HK-2 (cell line): ENCODE results near the gene BLTP2.
"Not testable (repeated sequence)": the region's sequence is repeated elsewhere in the genome, so short reads cannot be mapped to it uniquely, and the experiment has no call there.

Experiments used
- DNase-seq: peaks from one replicate; pipeline ENCODE4 v3.0.0-alpha.2; 2018; ENCODE audit not compliant: unreplicated experiment

The BLTP2 gene

GRCh38 chr17:28644787-28645575, at the start of gene BLTP2:
Gene BLTP2, minus strand, starts transcription at chr17:28645158. Its CDS starts 102 bp downstream, at chr17:28645056.
- peak; percentile 95 for DNase-seq

- no peak for DNase-seq
Measured at GRCh38 chr17:28693869-28694268, 48.9 kb upstream of the BLTP2 start.

GRCh38 chr17:28689011-28689410, 44.1 kb upstream of the BLTP2 start:
- no peak for DNase-seq

GRCh38 chr17:28688481-28688880, 43.5 kb upstream of the BLTP2 start:
- DNase-seq, result no peak

GRCh38 chr17:28686296-28686695, 41.3 kb upstream of the BLTP2 start:
- DNase-seq, result no peak

GRCh38 chr17:28685366-28685765, 40.4 kb upstream of the BLTP2 start:
- DNase-seq, result no peak

GRCh38 chr17:28684963-28685362, 40.0 kb upstream of the BLTP2 start:
- peak; percentile 38 for DNase-seq

- no peak for DNase-seq
Measured at GRCh38 chr17:28682655-28683054, 37.7 kb upstream of the BLTP2 start.

DNA sequence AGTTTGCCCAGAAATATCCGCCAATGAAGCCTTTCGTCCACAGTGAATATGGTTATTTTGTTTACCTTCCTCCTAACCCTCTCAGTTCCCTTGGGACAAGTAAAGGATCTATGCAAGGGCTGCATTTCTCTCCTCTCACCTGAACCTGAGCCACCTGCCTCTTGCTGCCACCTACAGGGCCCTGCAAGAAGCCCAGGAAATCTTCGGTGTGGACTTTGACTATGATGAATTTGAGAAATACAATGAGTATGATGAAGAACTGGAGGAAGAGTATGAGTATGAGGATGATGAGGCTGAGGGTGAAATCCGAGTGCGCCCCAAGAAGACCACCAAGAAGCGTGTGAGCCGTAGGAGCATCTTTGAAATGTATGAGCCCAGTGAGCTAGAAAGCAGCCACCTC, 31.0 kb upstream of the BLTP2 start:
- no peak for DNase-seq

DNA sequence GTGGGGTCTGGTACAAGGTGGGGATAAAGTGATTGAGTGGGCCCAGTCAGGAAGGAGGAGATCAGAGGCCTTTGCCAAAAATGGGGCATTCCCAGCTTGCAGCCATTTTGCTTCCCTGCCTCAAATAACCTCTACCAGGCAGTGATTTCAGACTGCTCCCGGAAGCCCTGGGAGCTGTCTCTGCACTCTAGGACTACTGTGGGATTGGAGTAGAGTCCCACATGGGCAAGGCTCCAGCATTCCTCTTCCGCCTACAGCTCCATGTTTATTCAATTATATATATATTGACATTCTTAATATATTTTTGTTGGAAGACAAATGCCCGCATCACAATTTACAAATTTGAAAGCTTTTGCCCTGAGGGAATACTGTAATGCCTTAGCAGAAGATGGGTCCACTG, 30.5 kb upstream of the BLTP2 start:
- DNase-seq, result no peak

- DNase-seq, result no peak
Measured at GRCh38 chr17:28669918-28670317, 25.0 kb upstream of the BLTP2 start.

GRCh38 chr17:28667870-28668269, 22.9 kb upstream of the BLTP2 start:
- DNase-seq, result no peak

GRCh38 chr17:28665994-28666393, 21.0 kb upstream of the BLTP2 start:
- no peak for DNase-seq

DNA sequence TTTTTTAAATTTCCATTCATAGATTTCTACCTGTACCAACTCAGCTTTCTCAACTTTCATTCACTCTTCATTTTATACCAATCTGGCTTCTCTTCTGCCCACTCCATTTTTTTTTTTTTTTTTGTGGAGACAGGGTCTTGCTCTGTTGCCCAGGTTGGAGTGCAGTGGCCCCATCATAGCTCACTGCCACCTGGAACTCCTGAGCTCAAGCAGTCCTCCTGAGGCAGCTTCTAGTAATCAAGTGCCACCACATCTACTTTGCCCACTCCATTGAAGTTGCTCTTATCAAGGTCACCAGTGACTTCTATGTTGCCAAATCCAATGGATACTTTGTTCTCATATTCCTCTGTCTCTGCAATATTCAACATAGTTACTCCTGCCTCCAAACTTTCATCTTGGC, 18.8 kb upstream of the BLTP2 start:
- no peak for DNase-seq

DNA sequence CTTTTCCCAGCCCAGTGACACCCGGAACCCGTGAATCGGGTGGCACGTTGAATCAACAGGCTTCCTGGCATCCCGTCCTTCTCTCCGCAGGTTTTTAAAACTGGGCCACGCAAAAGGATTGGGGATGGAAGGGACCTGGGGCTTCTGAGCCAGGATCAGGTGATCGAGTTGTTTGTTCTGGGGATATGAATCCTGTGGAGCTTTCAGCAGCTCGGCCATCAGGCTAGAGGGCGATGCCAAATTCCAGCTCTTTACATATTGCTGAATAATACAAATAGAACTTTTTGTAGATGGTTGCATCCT, 17.5 kb upstream of the BLTP2 start:
- DNase-seq, result no peak

DNA sequence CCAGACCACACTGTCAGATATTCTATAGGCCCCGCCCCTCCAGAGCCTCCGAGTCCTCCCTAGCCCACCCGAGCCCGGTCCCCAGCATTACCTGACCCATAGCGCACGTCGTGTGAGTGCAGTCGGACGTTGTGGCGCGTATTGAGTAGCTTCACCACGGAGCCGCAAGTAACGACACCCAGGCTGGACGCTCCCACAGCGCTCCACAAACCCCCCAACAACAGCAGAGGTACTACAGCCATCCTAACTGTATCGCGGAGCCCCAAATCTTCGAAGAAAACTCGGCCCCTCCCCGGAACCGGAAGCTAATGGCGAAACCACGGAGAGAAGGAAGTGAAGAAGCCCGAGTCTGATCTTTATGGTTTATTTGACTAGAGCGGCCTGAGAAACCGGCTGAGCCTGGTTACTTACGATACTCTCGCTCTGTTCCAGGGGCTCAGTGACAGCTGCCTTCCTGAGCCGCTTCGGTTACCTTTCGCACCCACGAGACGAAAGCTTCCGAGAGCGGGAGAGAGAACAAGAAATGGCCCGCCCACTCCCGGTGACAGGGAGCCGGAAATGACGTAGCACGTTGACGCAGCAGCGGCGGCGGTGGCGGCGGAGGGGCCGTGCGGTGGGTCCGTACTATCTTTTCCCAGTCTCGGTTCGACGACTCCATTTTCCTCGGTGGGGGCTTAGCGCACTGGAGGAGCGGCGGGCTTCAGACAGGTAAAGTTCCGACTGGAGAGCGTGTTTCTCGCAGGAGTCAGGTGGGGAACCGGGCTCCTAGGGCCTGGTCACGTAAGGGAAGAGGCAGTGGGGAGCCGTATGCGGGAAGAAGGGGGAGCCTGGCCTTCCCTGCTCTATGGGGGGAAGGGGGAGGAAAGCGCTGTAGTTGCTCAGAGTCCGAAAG, 16.9 kb upstream of the BLTP2 start, which contains the start of the genes SDF2 and SUPT6H:
Gene SDF2, minus strand, starts transcription at position 272 of the 892 bp plus-strand sequence. Its CDS starts 30 bp downstream, at position 242.
Gene SUPT6H, plus strand, starts transcription at position 571 of the 892 bp plus-strand sequence. CDS start 11,197 bp downstream, outside the sequence.
- DNase-seq, result peak; percentile 89

- DNase-seq, result not testable (repeated sequence)
Measured at GRCh38 chr17:28659497-28659881, 14.5 kb upstream of the BLTP2 start.

- DNase-seq, result not testable (repeated sequence)
Measured at GRCh38 chr17:28658766-28659496, 14.0 kb upstream of the BLTP2 start.

- DNase-seq, result not testable (repeated sequence)
Measured at GRCh38 chr17:28658342-28658741, 13.4 kb upstream of the BLTP2 start.

GRCh38 chr17:28657756-28658155, 12.8 kb upstream of the BLTP2 start:
- DNase-seq, result no peak

DNA sequence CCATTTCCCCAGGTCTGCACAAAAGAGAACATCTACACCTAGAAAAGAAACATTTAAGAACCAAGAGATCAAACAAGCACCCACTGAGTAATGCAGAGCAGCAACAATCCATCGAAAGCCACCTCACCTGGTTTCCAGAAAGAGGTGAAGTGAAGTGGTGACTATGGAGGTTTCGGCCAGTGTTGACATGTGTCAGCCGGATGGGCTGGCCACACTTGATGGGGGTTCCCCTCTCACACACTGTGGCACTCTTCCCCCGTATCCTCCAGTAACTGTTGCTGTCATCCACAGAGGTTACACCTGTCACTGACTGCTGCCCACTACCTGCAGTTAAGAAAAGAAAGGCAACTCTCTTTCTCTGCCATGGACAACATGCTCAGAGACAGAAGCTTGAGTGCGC, 10.2 kb upstream of the BLTP2 start:
- DNase-seq, result no peak

DNA sequence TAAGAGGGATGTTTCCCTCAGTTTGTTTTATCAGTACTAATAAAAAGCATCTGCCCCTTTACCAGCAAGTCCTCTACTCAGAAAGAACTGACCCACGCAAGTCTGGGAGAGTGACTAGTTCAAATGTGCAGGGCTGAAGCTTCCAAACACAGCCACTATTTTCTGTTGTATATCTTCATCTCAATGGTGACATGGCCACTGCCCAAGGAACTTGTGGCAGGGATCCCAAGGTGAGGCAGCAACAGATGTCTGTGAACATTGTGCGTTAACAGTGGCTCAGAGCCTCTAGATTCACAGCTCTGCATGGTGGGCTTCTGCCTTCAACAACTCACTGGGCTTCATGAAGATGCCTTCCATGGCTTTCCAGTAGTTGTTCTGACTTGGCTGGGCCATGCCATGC, 3.7 kb upstream of the BLTP2 start:
- no peak for DNase-seq
